Keratinocyte (primary cell): ENCODE measurements around the gene TACR2. TPM values are rescaled to one million over a fixed set of nuclear protein-coding genes. Genes with fewer than 3 reads are reported as not detected.

Source experiments
- DNase-seq: peaks from one replicate; pipeline ENCODE4 v3.0.0-alpha.2; 2011; ENCODE audit warnings: low read depth, missing footprints, low spot score
- FAIRE-seq: peaks from 2 replicates; lab custom pipeline; 2011; peaks lifted over from hg19 to GRCh38; lab: Jason Lieb, UNC
- H2AFZ ChIP-seq: 2 replicates; pipeline ENCODE4 v1.6.0; 2012; ENCODE audit warnings: low read length, control low read depth, inconsistent platforms; ENCODE audit not compliant: control insufficient read depth
- H3K27ac ChIP-seq: 2 replicates; pipeline ENCODE4 v1.5.1; 2011; ENCODE audit warnings: low read length; ENCODE audit not compliant: control insufficient read depth, insufficient read depth
- H3K27me3 ChIP-seq: 3 replicates; pipeline ENCODE4 v1.6.0; 2011; ENCODE audit warnings: low read length; ENCODE audit not compliant: control insufficient read depth, insufficient read depth; ENCODE audit errors: extremely low read depth
- H3K36me3 ChIP-seq, 2 experiments: 2 replicates in 1 of 2; 3 replicates in 1 of 2; pipeline ENCODE4 v1.5.1; 2011; ENCODE audit warnings: low read length in 2 of 2, mild to moderate bottlenecking in 1 of 2; ENCODE audit not compliant: control insufficient read depth in 2 of 2, insufficient read depth in 2 of 2; ENCODE audit errors: extremely low read depth in 1 of 2
- H3K4me1 ChIP-seq: 3 replicates; pipeline ENCODE4 v1.5.1; 2011; ENCODE audit warnings: low read length; ENCODE audit not compliant: control insufficient read depth, insufficient read depth; ENCODE audit errors: extremely low read depth
- H3K4me2 ChIP-seq: 3 replicates; pipeline ENCODE4 v1.6.0; 2011; ENCODE audit warnings: low read depth, low read length; ENCODE audit not compliant: control insufficient read depth, insufficient read depth; ENCODE audit errors: extremely low read depth
- H3K4me3 ChIP-seq, 3 experiments: fragments of 200-600 bp in 1 of 3; sonication (generic) in 1 of 3; 2 replicates in 2 of 3; 3 replicates in 1 of 3; pipeline ENCODE4 v1.5.1; 2011 to 2016; ENCODE audit warnings: low read length in 3 of 3, mild to moderate bottlenecking in 3 of 3, control low read depth in 2 of 3, inconsistent platforms in 1 of 3, low read depth in 1 of 3, mixed read lengths in 1 of 3, mixed run types in 1 of 3, moderate library complexity in 1 of 3; ENCODE audit not compliant: control insufficient read depth in 2 of 3, insufficient read depth in 2 of 3; ENCODE audit errors: extremely low read depth in 1 of 3
- H3K79me2 ChIP-seq: 2 replicates; pipeline ENCODE4 v1.6.0; 2012; ENCODE audit warnings: low read length; ENCODE audit not compliant: control insufficient read depth, insufficient read depth
- H3K9ac ChIP-seq: 3 replicates; pipeline ENCODE4 v1.6.0; 2011; ENCODE audit warnings: low read length; ENCODE audit not compliant: control insufficient read depth, insufficient read depth; ENCODE audit errors: extremely low read depth
- H3K9me1 ChIP-seq: 3 replicates; pipeline ENCODE4 v1.6.0; 2011; ENCODE audit warnings: low read length; ENCODE audit not compliant: control insufficient read depth, insufficient read depth; ENCODE audit errors: extremely low read depth
- H3K9me3 ChIP-seq: 2 replicates; pipeline ENCODE4 v1.5.1; 2012; ENCODE audit warnings: low read depth, low read length; ENCODE audit not compliant: control insufficient read depth
- H4K20me1 ChIP-seq: 3 replicates; pipeline ENCODE4 v1.6.0; 2011; ENCODE audit warnings: low read length; ENCODE audit not compliant: control insufficient read depth, insufficient read depth; ENCODE audit errors: extremely low read depth
- CTCF ChIP-seq, 3 experiments: IDR thresholded peaks in 1 of 3; conservative IDR thresholded peaks in 1 of 3; optimal IDR thresholded peaks in 1 of 3; 2 replicates in 2 of 3; 3 replicates in 1 of 3; pipeline versions ENCODE3 to v1.5.1; 2011; ENCODE audit warnings: low read length in 3 of 3, mild to moderate bottlenecking in 3 of 3, moderate library complexity in 2 of 3, control low read depth in 1 of 3, inconsistent platforms in 1 of 3; ENCODE audit not compliant: insufficient read depth in 2 of 3; ENCODE audit errors: extremely low read depth in 1 of 3
- EZH2 ChIP-seq: IDR thresholded peaks from one replicate; pipeline ENCODE4 v1.6.1; 2012; ENCODE audit warnings: inconsistent platforms, mild to moderate bottlenecking, low read length, moderate library complexity
- dilution Hi-C: fragments of 300-500 bp; cut with MboI; formaldehyde crosslinking; loops from one replicate; pipeline ENCODE4 v1.7.0; 2020; ENCODE audit warnings: low sequenced_read_pairs; ENCODE audit not compliant: extremely low pct_ligation_motif_present
- polyA plus RNA-seq, 5 experiments: library from polyadenylated mRNA; depleted of rRNA in 3 of 5; stranded (reverse) in 3 of 5; stranded (forward) in 1 of 5; unstranded in 1 of 5; fragments of >200 nt; gene quantifications; 1 replicate in 1 of 5; 2 replicates in 3 of 5; 3 replicates in 1 of 5; pipeline versions ENCODE4 v1.2.1 to v1.2.3, GENCODE V29; 2011 to 2012; ENCODE audit warnings: missing spikeins in 2 of 5, low read depth in 1 of 5, low replicate concordance in 1 of 5

Gene TACR2
- polyA plus RNA-seq, 1 donor (not counting 4 experiments of a cell fraction or from before 2014, with no cell fraction given), result 0.07 TPM

- Histone ChIP-seq H3K9me1 (peaks cover 14% of the 10 kb centered on the region), H3K4me3 (no peak overlapping the region), H3K9ac (no peak overlapping the region), H3K27ac (no peak overlapping the region), H3K4me2 (no peak overlapping the region), H3K4me1 (peaks cover 45% of the 10 kb centered on the region), H3K27me3 (no peaks in the 10 kb centered on the region), H3K79me2 (peaks cover 17% of the 10 kb centered on the region), H3K36me3 (peaks cover 36 to 43% of the 10 kb centered on the region in 2 experiments), H2AFZ (no peak overlapping the region), H4K20me1 (no peaks in the 10 kb centered on the region), H3K9me3 (no peaks in the 10 kb centered on the region)
- no peak for FAIRE-seq
- TF ChIP-seq CTCF (optimal IDR thresholded peaks at IDR 0.05 in 1 of 3, IDR thresholded peaks at IDR 0.05 in 1 of 3, conservative IDR thresholded peaks at IDR 0.05 in 1 of 3; ENCODE audit: extremely low read depth in 1 of 3, insufficient read depth in 2 of 3, low read length in 3 of 3), result no peak
- TF ChIP-seq EZH2, result no peak
- dilution Hi-C loops, result no loop called here
- DNase-seq, result no peak
Measured at GRCh38 chr10:69364232-69364940, 52.3 kb downstream of the TACR2 start.

- FAIRE-seq, result peak; percentile 36
- Histone ChIP-seq H4K20me1 (no peaks in the 10 kb centered on the region), H3K9me3 (no peaks in the 10 kb centered on the region), H3K27ac (peak overlapping the region; percentile 44), H3K4me2 (no peak overlapping the region), H2AFZ (no peak overlapping the region), H3K27me3 (no peaks in the 10 kb centered on the region), H3K4me3 (no peak overlapping the region), H3K4me1 (peaks cover 50% of the 10 kb centered on the region), H3K79me2 (peaks cover 21% of the 10 kb centered on the region), H3K9ac (no peak overlapping the region), H3K36me3 (peaks cover 30 to 37% of the 10 kb centered on the region in 2 experiments), H3K9me1 (peaks cover 14% of the 10 kb centered on the region)
- dilution Hi-C loops, result no loop called here
- no peak for TF ChIP-seq EZH2
- no peak for TF ChIP-seq CTCF (optimal IDR thresholded peaks at IDR 0.05 in 1 of 3, IDR thresholded peaks at IDR 0.05 in 1 of 3, conservative IDR thresholded peaks at IDR 0.05 in 1 of 3; ENCODE audit: extremely low read depth in 1 of 3, insufficient read depth in 2 of 3, low read length in 3 of 3)
- no peak for DNase-seq
Measured at GRCh38 chr10:69363666-69364065, 53.1 kb downstream of the TACR2 start.
